ENCODE measurements around the gene OR56B1. TPM values are rescaled to one million over a fixed set of nuclear protein-coding genes. Genes with fewer than 3 reads are reported as not detected.

Gene OR56B1
- total and polyA plus RNA-seq, 2 of the 13 experiments (the other 11 are each of a cell fraction or from before 2014, with no cell fraction given): not detected

GRCh38 chr11:5783255-5783654 is 47.0 kb downstream of the OR56B1 start, which contains the start of gene OR52N5 (continued):
- no peak for TF ChIP-seq HOXA9 (CRISPR knock-in tag; IDR thresholded peaks at IDR 0.05; ENCODE audit: borderline replicate concordance)

Other genes with a start within 250 kb of the OR56B1 start
- gene OR52D1, start 247.8 kb upstream of the OR56B1 start, total RNA-seq (2016; rRNA removed; fragmentation: Illumina TruSeq; extraction: Trizol): not detected in 2 replicates
- gene OR52D1, start 247.8 kb upstream of the OR56B1 start, polyA plus RNA-seq (2011; rRNA removed): not detected in 2 replicates
- gene UBQLN3, start 226.5 kb upstream of the OR56B1 start, total RNA-seq (2016; rRNA removed; fragmentation: Illumina TruSeq; extraction: Trizol): not detected in 2 replicates
- 0.08 TPM in 1 of 2 replicates, not detected in the other for gene UBQLN3, start 226.5 kb upstream of the OR56B1 start, polyA plus RNA-seq (2011; rRNA removed)
- not detected in 2 replicates for gene UBQLNL, start 219.7 kb upstream of the OR56B1 start, total RNA-seq (2016; rRNA removed; fragmentation: Illumina TruSeq; extraction: Trizol)
- 0.08 and 0.10 TPM in 2 replicates for gene UBQLNL, start 219.7 kb upstream of the OR56B1 start, polyA plus RNA-seq (2011; rRNA removed)
- gene OR52H1, start 187.9 kb upstream of the OR56B1 start, total RNA-seq (2016; rRNA removed; fragmentation: Illumina TruSeq; extraction: Trizol): not detected in 2 replicates
- gene OR52H1, start 187.9 kb upstream of the OR56B1 start, polyA plus RNA-seq (2011; rRNA removed): not detected in 2 replicates
- gene OR52B6, start 155.6 kb upstream of the OR56B1 start, total RNA-seq (2016; rRNA removed; fragmentation: Illumina TruSeq; extraction: Trizol): not detected in 2 replicates
- not detected in 2 replicates for gene OR52B6, start 155.6 kb upstream of the OR56B1 start, polyA plus RNA-seq (2011; rRNA removed)
- not detected in 2 replicates for gene TRIM6, start 139.8 kb upstream of the OR56B1 start, total RNA-seq (2016; rRNA removed; fragmentation: Illumina TruSeq; extraction: Trizol)
- not detected in 2 replicates for gene TRIM6, start 139.8 kb upstream of the OR56B1 start, polyA plus RNA-seq (2011; rRNA removed)
- 0.42 and 0.72 TPM in 2 replicates for gene TRIM34, start 111.4 kb upstream of the OR56B1 start, total RNA-seq (2016; rRNA removed; fragmentation: Illumina TruSeq; extraction: Trizol)
- gene TRIM34, start 111.4 kb upstream of the OR56B1 start, polyA plus RNA-seq (2011; rRNA removed): 0.13 and 0.33 TPM in 2 replicates
- 13.1 and 19.9 TPM in 2 replicates for gene TRIM5, start 51.4 kb upstream of the OR56B1 start, total RNA-seq (2016; rRNA removed; fragmentation: Illumina TruSeq; extraction: Trizol)
- 7.0 and 7.8 TPM in 2 replicates for gene TRIM5, start 51.4 kb upstream of the OR56B1 start, polyA plus RNA-seq (2011; rRNA removed)
- 2.2 and 2.4 TPM in 2 replicates for gene TRIM22, start 46.7 kb upstream of the OR56B1 start, total RNA-seq (2016; rRNA removed; fragmentation: Illumina TruSeq; extraction: Trizol)
- 3.2 and 3.4 TPM in 2 replicates for gene TRIM22, start 46.7 kb upstream of the OR56B1 start, polyA plus RNA-seq (2011; rRNA removed)
- 0.09 TPM in 1 of 2 replicates, not detected in the other for gene OR52N4, start 17.8 kb downstream of the OR56B1 start, total RNA-seq (2016; rRNA removed; fragmentation: Illumina TruSeq; extraction: Trizol)
- gene OR52N4, start 17.8 kb downstream of the OR56B1 start, polyA plus RNA-seq (2011; rRNA removed): 0.18 and 0.30 TPM in 2 replicates
- not detected in 2 replicates for gene OR52N5, start 46.9 kb downstream of the OR56B1 start, total RNA-seq (2016; rRNA removed; fragmentation: Illumina TruSeq; extraction: Trizol)
- not detected in 2 replicates for gene OR52N5, start 46.9 kb downstream of the OR56B1 start, polyA plus RNA-seq (2011; rRNA removed)
- not detected in 2 replicates for gene OR52N1, start 54.8 kb downstream of the OR56B1 start, total RNA-seq (2016; rRNA removed; fragmentation: Illumina TruSeq; extraction: Trizol)
- not detected in 2 replicates for gene OR52N1, start 54.8 kb downstream of the OR56B1 start, polyA plus RNA-seq (2011; rRNA removed)
- gene OR52N2, start 72.5 kb downstream of the OR56B1 start, total RNA-seq (2016; rRNA removed; fragmentation: Illumina TruSeq; extraction: Trizol): not detected in 2 replicates
- gene OR52N2, start 72.5 kb downstream of the OR56B1 start, polyA plus RNA-seq (2011; rRNA removed): 0.14 TPM in 1 of 2 replicates, not detected in the other
- gene OR52E6, start 105.4 kb downstream of the OR56B1 start, total RNA-seq (2016; rRNA removed; fragmentation: Illumina TruSeq; extraction: Trizol): not detected in 2 replicates
- not detected in 2 replicates for gene OR52E6, start 105.4 kb downstream of the OR56B1 start, polyA plus RNA-seq (2011; rRNA removed)
- not detected in 2 replicates for gene OR52E8, start 121.2 kb downstream of the OR56B1 start, total RNA-seq (2016; rRNA removed; fragmentation: Illumina TruSeq; extraction: Trizol)
- gene OR52E8, start 121.2 kb downstream of the OR56B1 start, polyA plus RNA-seq (2011; rRNA removed): not detected in 2 replicates
- not detected in 2 replicates for gene OR52E4, start 144.2 kb downstream of the OR56B1 start, total RNA-seq (2016; rRNA removed; fragmentation: Illumina TruSeq; extraction: Trizol)
- gene OR52E4, start 144.2 kb downstream of the OR56B1 start, polyA plus RNA-seq (2011; rRNA removed): not detected in 2 replicates
- gene OR52E5, start 156.8 kb downstream of the OR56B1 start, total RNA-seq (2016; rRNA removed; fragmentation: Illumina TruSeq; extraction: Trizol): not detected in 2 replicates
- gene OR52E5, start 156.8 kb downstream of the OR56B1 start, polyA plus RNA-seq (2011; rRNA removed): not detected in 2 replicates
- gene OR56A3, start 205.8 kb downstream of the OR56B1 start, total RNA-seq (2016; rRNA removed; fragmentation: Illumina TruSeq; extraction: Trizol): not detected in 2 replicates
- gene OR56A3, start 205.8 kb downstream of the OR56B1 start, polyA plus RNA-seq (2011; rRNA removed): not detected in 2 replicates
- gene OR56A5, start 232.0 kb downstream of the OR56B1 start, total RNA-seq (2016; rRNA removed; fragmentation: Illumina TruSeq; extraction: Trizol): not detected in 2 replicates
- not detected in 2 replicates for gene OR56A5, start 232.0 kb downstream of the OR56B1 start, polyA plus RNA-seq (2011; rRNA removed)

Data from HepG2 (cell line).